ENCODE measurements around the gene ABLIM2. TPM values are rescaled to one million over a fixed set of nuclear protein-coding genes. Genes with fewer than 3 reads are reported as not detected.
A peak's percentile ranks its signal among the peaks of the same experiment; 100 is the strongest.

ABLIM2 gene
- total RNA-seq, 1 experiment from 2014 or later, result 1.0 TPM

DNA sequence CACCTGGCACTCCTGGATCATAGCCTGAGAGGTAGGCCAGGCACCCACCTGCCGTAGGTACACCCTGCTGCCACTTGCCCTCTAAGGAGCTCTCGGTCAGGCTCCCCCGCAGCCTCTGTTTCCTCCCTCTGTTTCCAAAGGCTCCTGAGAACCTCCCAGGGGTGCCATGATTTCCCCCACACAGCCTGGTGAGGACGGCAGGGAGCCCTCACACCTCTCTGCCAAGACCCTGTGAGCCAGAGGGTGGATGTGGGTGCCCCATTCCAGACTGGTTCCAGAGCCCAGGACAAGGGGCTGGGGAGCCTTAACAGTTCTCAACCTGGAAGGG is 1.6 kb upstream of the ABLIM2 start:
- no peaks in the 10 kb centered on the region for H3K9me3 ChIP-seq (ENCODE audit: control insufficient read depth, low read depth, low read length)
- H3K56ac ChIP-seq (ENCODE audit: insufficient read length, low read depth, low read length), result no peak overlapping the region
- no peaks in the 10 kb centered on the region for H3K4me1 ChIP-seq (ENCODE audit: insufficient read depth, low read length)
- no peak overlapping the region for H3T11ph ChIP-seq (ENCODE audit: low read length)
- H3K4me2 ChIP-seq (ENCODE audit: insufficient read depth, insufficient read length, low read length), result no peak overlapping the region
- H3K9ac ChIP-seq (ENCODE audit: extremely low read depth, insufficient read length, low read length), result no peak overlapping the region
- H4K5ac ChIP-seq (ENCODE audit: insufficient read length, low read depth, low read length), result no peak overlapping the region
- no peaks in the 10 kb centered on the region for H3K9me3 Mint-ChIP-seq
- no peak overlapping the region for H4K8ac ChIP-seq (replicated peaks; ENCODE audit: insufficient read length, low read depth, low read length)
- H3K23me2 ChIP-seq (ENCODE audit: insufficient read length, low read depth, low read length, poor library complexity, severe bottlenecking), result peaks cover 9% of the 10 kb centered on the region
- no peak overlapping the region for H3K18ac ChIP-seq (ENCODE audit: insufficient read length, low read depth, low read length)
- no peak overlapping the region for H3K27ac Mint-ChIP-seq
- peaks cover 12% of the 10 kb centered on the region in 2 experiments for H3K4me1 Mint-ChIP-seq
- no peaks in the 10 kb centered on the region for H3K79me1 ChIP-seq (ENCODE audit: insufficient read depth, low read depth, low read length, poor library complexity, severe bottlenecking)
- H4K20me1 ChIP-seq (ENCODE audit: control insufficient read depth, insufficient read depth, insufficient read length), result no peaks in the 10 kb centered on the region
- H2BK12ac ChIP-seq (ENCODE audit: insufficient read length, low read depth, low read length), result no peak overlapping the region
- no peak overlapping the region for H3K23ac ChIP-seq (ENCODE audit: insufficient read length, low read depth, low read length)
- peak overlapping the region; percentile 78 to 93; a peak in 3 of 5 replicates for H3K4me3 Mint-ChIP-seq
- no peak overlapping the region for H2BK20ac ChIP-seq (ENCODE audit: low read depth, low read length, poor library complexity, severe bottlenecking)
- no peak overlapping the region for H2BK15ac ChIP-seq (ENCODE audit: low read depth, low read length)
- H3K27me3 ChIP-seq (ENCODE audit: insufficient read depth, low read length), result peaks cover 8% of the 10 kb centered on the region; the same call in 1 of the 2 replicates
- H2BK5ac ChIP-seq (ENCODE audit: insufficient read length, low read length), result no peak overlapping the region
- DNase-seq, result no peak
- H3K27ac ChIP-seq (ENCODE audit: insufficient read length, low read depth, low read length), result no peak overlapping the region
- H3K27me3 Mint-ChIP-seq (ENCODE audit: low read depth), result peaks cover 58% of the 10 kb centered on the region
- no peak overlapping the region for H2BK120ac ChIP-seq (ENCODE audit: low read depth, low read length, poor library complexity, severe bottlenecking)
- H2AFZ ChIP-seq (ENCODE audit: low read length), result no peak overlapping the region
- no peaks in the 10 kb centered on the region for H3K36me3 Mint-ChIP-seq (ENCODE audit: insufficient read depth in 1 of 3, low read depth in 3 of 3)
- H3K4ac ChIP-seq (ENCODE audit: low read depth, low read length), result no peak overlapping the region
- no peak overlapping the region for H3K14ac ChIP-seq (ENCODE audit: insufficient read depth, low read length)
- no peak overlapping the region for H4K91ac ChIP-seq (ENCODE audit: insufficient read length, low read depth, low read length)
- no peak overlapping the region for H2AK5ac ChIP-seq (ENCODE audit: insufficient read length, low read length)
- WGBS (ENCODE audit: extremely low coverage, insufficient read length, low lambda C conversion rate), result no CpG with 5 or more reads among the region's 4 CpGs
- TF ChIP-seq, protein P1, sequence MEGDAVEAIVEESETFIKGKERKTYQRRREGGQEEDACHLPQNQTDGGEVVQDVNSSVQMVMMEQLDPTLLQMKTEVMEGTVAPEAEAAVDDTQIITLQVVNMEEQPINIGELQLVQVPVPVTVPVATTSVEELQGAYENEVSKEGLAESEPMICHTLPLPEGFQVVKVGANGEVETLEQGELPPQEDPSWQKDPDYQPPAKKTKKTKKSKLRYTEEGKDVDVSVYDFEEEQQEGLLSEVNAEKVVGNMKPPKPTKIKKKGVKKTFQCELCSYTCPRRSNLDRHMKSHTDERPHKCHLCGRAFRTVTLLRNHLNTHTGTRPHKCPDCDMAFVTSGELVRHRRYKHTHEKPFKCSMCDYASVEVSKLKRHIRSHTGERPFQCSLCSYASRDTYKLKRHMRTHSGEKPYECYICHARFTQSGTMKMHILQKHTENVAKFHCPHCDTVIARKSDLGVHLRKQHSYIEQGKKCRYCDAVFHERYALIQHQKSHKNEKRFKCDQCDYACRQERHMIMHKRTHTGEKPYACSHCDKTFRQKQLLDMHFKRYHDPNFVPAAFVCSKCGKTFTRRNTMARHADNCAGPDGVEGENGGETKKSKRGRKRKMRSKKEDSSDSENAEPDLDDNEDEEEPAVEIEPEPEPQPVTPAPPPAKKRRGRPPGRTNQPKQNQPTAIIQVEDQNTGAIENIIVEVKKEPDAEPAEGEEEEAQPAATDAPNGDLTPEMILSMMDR (conservative IDR thresholded peaks at IDR 0.05), result no peak
- H3K79me2 ChIP-seq (ENCODE audit: insufficient read depth, low read length), result no peaks in the 10 kb centered on the region
